Measurements from ENCODE around the gene TESK2. TPM values are rescaled to one million over a fixed set of nuclear protein-coding genes. Genes with fewer than 3 reads are reported as not detected.
"Not testable (repeated sequence)": the region's sequence is repeated elsewhere in the genome, so short reads cannot be mapped to it uniquely, and the experiment has no call there.

The TESK2 gene
- 2.0 and 5.7 TPM in 2 replicates for total RNA-seq (ENCODE audit: low replicate concordance)

GRCh38 chr1:45490626-45491486 is at the start of gene TESK2:
Gene TESK2 (minus strand): TSS chr1:45491163. CDS start chr1:45457785, 33,378 bp downstream.
- peak; percentile 100 for DNase-seq (ENCODE audit: low read depth)
- H3K4me3 ChIP-seq (ENCODE audit: low read depth, low read length) = peak within 1 kb of the TSS; percentile 85
- peak; percentile 5 for TF ChIP-seq CTCF (IDR thresholded peaks at IDR 0.05; ENCODE audit: insufficient read depth, low read length)

- no peak for TF ChIP-seq CTCF (IDR thresholded peaks at IDR 0.05; ENCODE audit: insufficient read depth, low read length)
- DNase-seq (ENCODE audit: low read depth) = no peak
- H3K4me3 ChIP-seq (ENCODE audit: low read depth, low read length) = no peak overlapping the region
Observed at GRCh38 chr1:45536886-45537285, 45.9 kb upstream of the TESK2 start.

GRCh38 chr1:45535988-45536766 is 45.2 kb upstream of the TESK2 start:
- no peak for TF ChIP-seq CTCF (IDR thresholded peaks at IDR 0.05; ENCODE audit: insufficient read depth, low read length)
- no peak for DNase-seq (ENCODE audit: low read depth)
- H3K4me3 ChIP-seq (ENCODE audit: low read depth, low read length) = no peak overlapping the region

GRCh38 chr1:45531873-45532272 is 40.9 kb upstream of the TESK2 start:
- TF ChIP-seq CTCF (IDR thresholded peaks at IDR 0.05; ENCODE audit: insufficient read depth, low read length) = no peak
- no peak for DNase-seq (ENCODE audit: low read depth)

GRCh38 chr1:45530632-45531135 is 39.7 kb upstream of the TESK2 start:
- no peak for TF ChIP-seq CTCF (IDR thresholded peaks at IDR 0.05; ENCODE audit: insufficient read depth, low read length)
- H3K4me3 ChIP-seq (ENCODE audit: low read depth, low read length) = no peak overlapping the region
- DNase-seq (ENCODE audit: low read depth) = no peak

More at GRCh38 chr1:45531873-45532272, 40.9 kb upstream of the TESK2 start:
- no peak overlapping the region for H3K4me3 ChIP-seq (ENCODE audit: low read depth, low read length)

- TF ChIP-seq CTCF (IDR thresholded peaks at IDR 0.05; ENCODE audit: insufficient read depth, low read length) = no peak
- DNase-seq (ENCODE audit: low read depth) = no peak
- H3K4me3 ChIP-seq (ENCODE audit: low read depth, low read length) = no peak overlapping the region
Observed at GRCh38 chr1:45526135-45526644, 35.2 kb upstream of the TESK2 start.

GRCh38 chr1:45523975-45524374 is 33.0 kb upstream of the TESK2 start:
- not testable (repeated sequence) for DNase-seq (ENCODE audit: low read depth); H3K4me3 ChIP-seq (ENCODE audit: low read depth, low read length)

- DNase-seq (ENCODE audit: low read depth); H3K4me3 ChIP-seq (ENCODE audit: low read depth, low read length): not testable (repeated sequence)
Observed at GRCh38 chr1:45523516-45523915, 32.6 kb upstream of the TESK2 start.

Measured in fibroblast of the aortic adventitia (primary cell).